AG04449 (cell line): ENCODE measurements around the gene MACC1.

Experiments used
- CTCF ChIA-PET: fragments of 350-600 bp; formaldehyde crosslinking; extraction: SDS; loops from one replicate; lab custom pipeline; 2021; ENCODE audit warnings: antibody characterized with exemption; lab: Yijun Ruan, JAX
- POLR2A ChIA-PET: fragments of 400-600, 350-600 bp; formaldehyde crosslinking; extraction: SDS; loops from one replicate; lab custom pipeline; 2020; ENCODE audit warnings: antibody characterized with exemption, inconsistent platforms; lab: Yijun Ruan, JAX
- DNase-seq: peaks from one replicate; pipeline ENCODE4 v3.0.0-alpha.2; 2010; ENCODE audit warnings: low read depth, low spot score
- H3K4me3 ChIP-seq: 2 replicates; pipeline ENCODE4 v1.5.1; 2011; ENCODE audit warnings: low read depth, mild to moderate bottlenecking, control low read depth, low read length
- CTCF ChIP-seq: IDR thresholded peaks from one replicate; pipeline ENCODE4 v1.5.1; 2011; ENCODE audit warnings: mild to moderate bottlenecking, moderate library complexity, low read length, control low read depth, inconsistent platforms; ENCODE audit not compliant: insufficient read depth; ENCODE audit errors: missing control alignments

Gene MACC1

DNA sequence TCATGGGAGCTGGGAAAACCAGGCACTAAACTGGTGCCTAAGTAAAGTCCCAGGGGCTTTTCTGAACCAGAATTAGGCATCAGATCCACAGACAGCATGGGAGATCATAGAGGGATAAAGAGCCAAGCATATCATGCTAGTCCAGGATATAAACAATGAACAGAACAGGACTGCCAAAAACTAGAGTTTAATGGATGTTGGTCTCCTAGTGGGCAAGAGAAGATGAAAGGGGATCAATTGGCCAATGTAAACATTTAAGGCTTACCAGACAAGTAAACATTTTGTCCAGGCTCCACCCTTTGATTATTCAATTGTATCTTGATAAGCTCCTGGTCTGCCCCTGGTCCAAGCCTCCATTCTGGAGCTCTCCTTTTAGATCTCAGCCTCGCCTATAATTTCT, 18.9 kb downstream of the MACC1 start:
- ChIA-PET POLR2A (no interaction called here), CTCF (interaction anchor here (1.0 to 1.4 kb wide), 2 partner anchors 10 to 444 kb away, joined by 3 read pairs; no protein-coding TSS in a partner anchor)
- no peak for TF ChIP-seq CTCF
- H3K4me3 ChIP-seq, result no peak overlapping the region
- no peak for DNase-seq

- TF ChIP-seq CTCF, result no peak
- no peak overlapping the region for H3K4me3 ChIP-seq
- ChIA-PET CTCF (interaction anchor here (1.4 kb wide), 1 partner anchor 444 kb away, joined by 3 read pairs; no protein-coding TSS in a partner anchor), POLR2A (no interaction called here)
- no peak for DNase-seq
Observed at GRCh38 chr7:20197837-20198236, 19.3 kb downstream of the MACC1 start.

DNA sequence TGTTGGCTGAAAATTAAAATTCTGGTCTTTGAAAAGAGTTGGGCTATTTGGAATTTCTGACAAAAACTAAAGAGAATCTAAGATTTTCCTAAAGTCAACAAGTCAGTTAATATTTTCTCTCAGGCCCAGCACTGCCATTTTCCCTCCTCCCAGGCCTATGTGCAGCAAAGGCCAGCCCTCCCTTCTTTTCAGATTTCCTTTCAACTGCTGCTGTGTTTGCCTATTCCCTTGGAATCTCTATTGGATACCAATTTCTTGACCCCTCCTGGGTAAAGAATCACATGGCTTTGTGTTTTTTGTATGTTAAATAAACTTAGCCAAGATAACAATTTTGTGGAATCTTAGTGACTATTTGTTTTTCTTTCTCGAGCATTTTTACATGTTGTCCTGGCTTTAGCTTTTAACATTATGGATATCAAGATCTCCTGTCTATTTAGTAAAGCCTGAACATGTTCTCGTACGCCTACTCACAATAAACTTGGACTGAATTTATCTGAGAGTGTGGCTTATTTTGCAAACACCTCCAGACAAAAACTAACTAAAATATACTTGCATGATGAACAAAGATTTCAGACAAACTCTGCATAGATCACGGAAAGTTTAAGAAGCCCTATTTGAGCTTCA, 19.9 kb downstream of the MACC1 start:
- ChIA-PET POLR2A (no interaction called here), CTCF (interaction anchor here (1.4 kb wide), 1 partner anchor 443 kb away, joined by 3 read pairs; no protein-coding TSS in a partner anchor)
- TF ChIP-seq CTCF, result no peak
- no peak for DNase-seq
- H3K4me3 ChIP-seq, result no peak overlapping the region

- ChIA-PET CTCF (interaction anchor here (1.2 to 1.9 kb wide), 3 partner anchors 22 to 212 kb away, joined by 3 to 5 read pairs (median 5); no protein-coding TSS in a partner anchor), POLR2A (no interaction called here)
- H3K4me3 ChIP-seq, result no peak overlapping the region
- DNase-seq, result no peak
- TF ChIP-seq CTCF, result no peak
Observed at GRCh38 chr7:20194343-20194995, 22.7 kb downstream of the MACC1 start.

- DNase-seq, result no peak
- CTCF ChIA-PET, result interaction anchor here (1.2 to 1.9 kb wide), 2 partner anchors 117 to 211 kb away, joined by 3 to 5 read pairs; no protein-coding TSS in a partner anchor
- no peak overlapping the region for H3K4me3 ChIP-seq
- POLR2A ChIA-PET, result no interaction called here
- no peak for TF ChIP-seq CTCF
Observed at GRCh38 chr7:20193873-20194272, 23.3 kb downstream of the MACC1 start.

- no peak for TF ChIP-seq CTCF
- H3K4me3 ChIP-seq, result no peak overlapping the region
- POLR2A ChIA-PET, result no interaction called here
- CTCF ChIA-PET, result interaction anchor here (1.9 kb wide), 1 partner anchor 211 kb away, joined by 5 read pairs; no protein-coding TSS in a partner anchor
- no peak for DNase-seq
Observed at GRCh38 chr7:20193242-20193777, 23.9 kb downstream of the MACC1 start.
